Measurements from ENCODE around the gene INHBE. TPM values are rescaled to one million over a fixed set of nuclear protein-coding genes. Genes with fewer than 3 reads are reported as not detected.
A peak's percentile ranks its signal among the peaks of the same experiment; 100 is the strongest.

The INHBE gene
- total RNA-seq, 1 experiment from 2014 or later: 10.1 TPM

DNA sequence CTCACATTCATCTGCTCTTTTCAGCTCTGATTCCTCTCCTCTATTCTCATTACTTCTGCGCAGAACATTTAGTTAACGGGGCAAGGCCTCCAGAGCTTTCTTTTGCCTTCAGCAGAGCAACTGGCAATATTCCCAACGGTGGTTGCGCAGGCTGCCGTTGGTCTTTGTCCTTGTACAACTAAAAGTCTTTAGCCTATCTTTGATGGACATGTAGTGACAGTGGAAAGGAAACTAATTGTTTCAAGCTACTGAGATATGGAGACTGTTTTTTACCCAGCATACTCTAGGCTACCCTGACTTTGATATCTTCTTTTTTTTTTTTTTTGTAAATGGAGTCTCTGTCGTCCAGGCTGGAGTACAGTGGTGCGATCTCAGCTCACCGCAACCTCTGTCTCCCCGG, 36.9 kb upstream of the INHBE start:
- Histone ChIP-seq H3K4ac (ENCODE audit: low read depth, low read length) (no peak overlapping the region), H2BK5ac (ENCODE audit: insufficient read length, low read length) (no peak overlapping the region), H2BK12ac (ENCODE audit: insufficient read length, low read depth, low read length) (no peak overlapping the region), H3K27me3 (ENCODE audit: insufficient read depth, low read length) (no peaks in the 10 kb centered on the region), H3K9me3 (ENCODE audit: control insufficient read depth, low read depth, low read length) (no peaks in the 10 kb centered on the region), H3K56ac (ENCODE audit: insufficient read length, low read depth, low read length) (no peak overlapping the region), H3K23me2 (ENCODE audit: insufficient read length, low read depth, low read length, poor library complexity, severe bottlenecking) (no peaks in the 10 kb centered on the region), H2BK20ac (ENCODE audit: low read depth, low read length, poor library complexity, severe bottlenecking) (no peak overlapping the region), H2BK120ac (ENCODE audit: low read depth, low read length, poor library complexity, severe bottlenecking) (no peak overlapping the region), H4K20me1 (ENCODE audit: control insufficient read depth, insufficient read depth, insufficient read length) (no peaks in the 10 kb centered on the region), H3K79me2 (ENCODE audit: insufficient read depth, low read length) (no peaks in the 10 kb centered on the region; the same call in 1 of the 2 replicates), H3K23ac (ENCODE audit: insufficient read length, low read depth, low read length) (no peak overlapping the region), H3K79me1 (ENCODE audit: insufficient read depth, low read depth, low read length, poor library complexity, severe bottlenecking) (peaks cover 5% of the 10 kb centered on the region), H3K14ac (ENCODE audit: insufficient read depth, low read length) (no peak overlapping the region), H3K4me2 (ENCODE audit: insufficient read depth, insufficient read length, low read length) (no peak overlapping the region), H3K9ac (ENCODE audit: extremely low read depth, insufficient read length, low read length) (no peak overlapping the region), H2AFZ (ENCODE audit: low read length) (no peak overlapping the region), H3T11ph (ENCODE audit: low read length) (no peak overlapping the region), H2BK15ac (ENCODE audit: low read depth, low read length) (no peak overlapping the region), H2AK5ac (ENCODE audit: insufficient read length, low read length) (no peak overlapping the region), H3K18ac (ENCODE audit: insufficient read length, low read depth, low read length) (no peak overlapping the region), H4K91ac (ENCODE audit: insufficient read length, low read depth, low read length) (no peak overlapping the region), H3K4me1 (ENCODE audit: insufficient read depth, low read length) (no peaks in the 10 kb centered on the region), H3K27ac (ENCODE audit: insufficient read length, low read depth, low read length) (no peak overlapping the region), H4K5ac (ENCODE audit: insufficient read length, low read depth, low read length) (no peak overlapping the region), H4K8ac (replicated peaks; ENCODE audit: insufficient read length, low read depth, low read length) (no peak overlapping the region)
- Mint-ChIP-seq H3K9me3 (no peaks in the 10 kb centered on the region), H3K27ac (peak overlapping the region in 2 of 3 experiments; percentile 1 to 26; a peak in 3 of 7 replicates), H3K36me3 (ENCODE audit: insufficient read depth in 1 of 3, low read depth in 3 of 3) (peaks cover 2 to 7% (median 5%) of the 10 kb centered on the region in 3 experiments; a peak in 4 of 7 replicates), H3K27me3 (ENCODE audit: low read depth) (no peaks in the 10 kb centered on the region), H3K4me3 (no peak overlapping the region), H3K4me1 (peaks cover 11 to 15% of the 10 kb centered on the region in 2 experiments)
- DNase-seq: no peak
- TF ChIP-seq, protein P1, sequence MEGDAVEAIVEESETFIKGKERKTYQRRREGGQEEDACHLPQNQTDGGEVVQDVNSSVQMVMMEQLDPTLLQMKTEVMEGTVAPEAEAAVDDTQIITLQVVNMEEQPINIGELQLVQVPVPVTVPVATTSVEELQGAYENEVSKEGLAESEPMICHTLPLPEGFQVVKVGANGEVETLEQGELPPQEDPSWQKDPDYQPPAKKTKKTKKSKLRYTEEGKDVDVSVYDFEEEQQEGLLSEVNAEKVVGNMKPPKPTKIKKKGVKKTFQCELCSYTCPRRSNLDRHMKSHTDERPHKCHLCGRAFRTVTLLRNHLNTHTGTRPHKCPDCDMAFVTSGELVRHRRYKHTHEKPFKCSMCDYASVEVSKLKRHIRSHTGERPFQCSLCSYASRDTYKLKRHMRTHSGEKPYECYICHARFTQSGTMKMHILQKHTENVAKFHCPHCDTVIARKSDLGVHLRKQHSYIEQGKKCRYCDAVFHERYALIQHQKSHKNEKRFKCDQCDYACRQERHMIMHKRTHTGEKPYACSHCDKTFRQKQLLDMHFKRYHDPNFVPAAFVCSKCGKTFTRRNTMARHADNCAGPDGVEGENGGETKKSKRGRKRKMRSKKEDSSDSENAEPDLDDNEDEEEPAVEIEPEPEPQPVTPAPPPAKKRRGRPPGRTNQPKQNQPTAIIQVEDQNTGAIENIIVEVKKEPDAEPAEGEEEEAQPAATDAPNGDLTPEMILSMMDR (conservative IDR thresholded peaks at IDR 0.05): no peak
- no CpG with 5 or more reads among the region's 9 CpGs for whole genome bisulfite sequencing (ENCODE audit: extremely low coverage, insufficient read length, low lambda C conversion rate)

Measured in H9 (cell line).